GM19035 (cell line): ENCODE data around the gene YKT6.
A peak's percentile ranks its signal among the peaks of the same experiment; 100 is the strongest.
"Not testable (repeated sequence)": the region's sequence is repeated elsewhere in the genome, so short reads cannot be mapped to it uniquely, and the experiment has no call there.

Experiments used
- ATAC-seq: cut with Tn5 transposase; IDR thresholded peaks from one replicate; pipeline ENCODE4 v1.9.1; 2021; ENCODE audit not compliant: unreplicated experiment

Gene YKT6

DNA sequence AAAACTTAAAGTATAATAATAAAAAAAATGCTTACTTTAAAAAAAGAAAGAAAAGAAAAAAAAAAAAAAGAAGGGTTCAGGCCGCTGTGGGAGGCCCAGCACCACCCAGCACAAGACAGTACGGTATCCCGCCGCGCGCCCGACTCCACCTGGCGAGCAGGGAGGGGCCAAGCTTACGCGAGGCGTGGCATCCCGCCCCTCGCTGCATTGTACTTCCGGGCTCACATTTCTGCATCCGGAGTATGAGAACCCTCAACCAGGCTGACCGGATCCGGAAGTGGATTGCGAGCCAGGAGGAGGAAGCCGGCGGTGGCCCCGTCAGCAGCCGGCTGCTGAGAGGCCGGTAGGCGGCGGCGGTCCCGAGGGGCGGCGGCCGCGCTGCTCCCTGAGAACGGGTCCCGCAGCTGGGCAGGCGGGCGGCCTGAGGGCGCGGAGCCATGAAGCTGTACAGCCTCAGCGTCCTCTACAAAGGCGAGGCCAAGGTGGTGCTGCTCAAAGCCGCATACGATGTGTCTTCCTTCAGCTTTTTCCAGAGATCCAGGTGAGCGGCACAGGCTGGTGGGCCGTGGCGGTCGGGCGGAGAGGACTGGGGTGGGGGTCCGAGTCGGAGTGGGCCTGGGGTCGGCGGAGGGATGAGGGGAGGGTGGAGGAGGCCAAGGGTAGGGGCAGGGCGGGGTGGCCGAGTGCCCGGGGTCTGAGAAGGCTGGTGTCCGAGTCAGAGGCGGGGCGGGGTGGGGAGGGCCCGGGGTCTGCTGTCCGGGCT lies at the start of gene YKT6:
Gene YKT6, plus strand, starts transcription at position 280 of the 763 bp plus-strand sequence. Its CDS starts 158 bp downstream, at position 438.
- ATAC-seq = peak; percentile 99

DNA sequence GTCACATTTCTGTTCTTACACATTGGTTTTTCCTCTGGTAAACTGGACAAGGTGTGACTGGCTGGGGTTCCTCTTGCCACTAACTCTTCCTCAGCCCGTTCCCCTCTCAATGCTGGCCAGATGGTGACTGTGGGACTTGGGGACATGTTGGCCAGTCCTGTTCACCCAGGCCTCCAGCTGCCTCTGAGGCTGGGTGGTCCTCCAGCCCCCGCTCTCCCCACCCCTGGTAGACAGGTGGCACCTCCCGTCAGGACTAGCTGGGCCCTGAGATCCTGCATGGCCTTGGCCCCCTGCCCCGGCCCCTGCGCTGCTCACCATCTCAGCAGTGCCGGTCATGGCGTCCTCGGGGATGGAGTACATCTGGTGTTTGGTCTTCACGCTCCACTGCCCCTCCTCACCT lies 48.8 kb upstream of the YKT6 start:
- ATAC-seq = no peak

GRCh38 chr7:44152971-44153947 lies 47.5 kb upstream of the YKT6 start:
- no peak for ATAC-seq

DNA sequence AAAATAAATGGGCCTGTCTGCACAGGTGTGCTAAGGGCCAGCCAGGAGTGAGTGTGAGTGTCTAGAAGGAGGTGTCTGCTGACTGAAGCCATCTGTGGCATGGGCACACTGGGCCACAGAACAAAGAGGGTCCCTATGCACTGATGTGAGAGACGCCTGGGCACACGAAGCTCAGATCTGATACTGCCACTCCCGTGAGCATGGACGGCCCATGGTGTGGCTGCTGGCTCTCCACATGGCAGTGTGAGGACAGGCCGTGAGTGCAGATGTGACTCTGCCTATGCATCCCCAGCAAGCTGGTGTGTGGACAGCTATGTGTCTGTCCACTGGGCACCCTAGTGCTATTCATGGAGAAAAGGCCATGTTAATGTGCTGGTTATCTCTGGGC lies 46.8 kb upstream of the YKT6 start:
- no peak for ATAC-seq

GRCh38 chr7:44154703-44155102 lies 46.1 kb upstream of the YKT6 start:
- no peak for ATAC-seq

DNA sequence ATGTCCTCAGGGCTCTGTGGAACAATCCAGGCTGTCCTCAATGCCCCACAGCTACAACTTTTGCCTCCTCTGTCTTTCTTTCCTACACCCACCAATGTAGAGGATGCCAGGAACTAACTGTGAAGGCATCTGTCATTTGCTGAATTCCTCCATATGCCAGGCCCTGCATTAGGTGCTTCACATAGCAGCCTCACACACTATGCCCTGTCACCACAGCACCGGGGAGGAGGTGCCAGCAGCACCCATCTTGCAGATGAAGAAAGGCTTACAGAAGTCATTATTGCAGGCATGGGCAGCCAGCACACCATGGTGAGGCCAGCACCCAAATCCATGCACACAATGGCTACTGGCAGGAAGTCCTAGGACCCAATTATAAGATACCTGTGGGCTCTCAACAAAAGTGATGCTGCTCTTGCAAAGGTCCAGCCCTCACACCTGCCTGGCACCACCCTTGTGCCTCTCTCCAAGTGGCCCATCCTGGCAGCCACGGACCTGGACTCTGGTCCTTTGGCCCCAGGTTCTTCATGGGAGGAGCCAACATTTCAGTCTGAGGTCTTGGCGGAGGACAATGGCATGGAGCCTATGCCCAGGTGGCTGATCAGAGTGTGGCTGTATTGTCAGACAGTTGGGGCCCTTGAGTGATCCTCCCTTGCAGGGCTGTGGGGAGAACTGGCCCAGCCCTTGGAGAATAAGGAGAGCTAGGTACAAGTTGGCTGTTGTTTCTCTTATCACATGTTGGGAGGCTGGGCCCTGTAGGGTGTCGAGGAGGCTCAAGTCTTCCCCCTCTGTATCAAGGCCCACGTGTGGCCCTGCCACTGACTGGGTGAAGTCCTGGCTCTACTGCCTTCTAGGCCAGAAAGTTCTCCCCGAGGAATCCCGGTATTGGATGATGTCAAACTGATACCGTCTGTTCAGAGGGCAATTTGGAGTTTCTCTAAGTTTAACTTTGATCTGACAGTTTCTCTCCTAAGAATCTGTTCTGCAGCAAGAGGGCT lies 45.3 kb upstream of the YKT6 start:
- ATAC-seq = no peak

DNA sequence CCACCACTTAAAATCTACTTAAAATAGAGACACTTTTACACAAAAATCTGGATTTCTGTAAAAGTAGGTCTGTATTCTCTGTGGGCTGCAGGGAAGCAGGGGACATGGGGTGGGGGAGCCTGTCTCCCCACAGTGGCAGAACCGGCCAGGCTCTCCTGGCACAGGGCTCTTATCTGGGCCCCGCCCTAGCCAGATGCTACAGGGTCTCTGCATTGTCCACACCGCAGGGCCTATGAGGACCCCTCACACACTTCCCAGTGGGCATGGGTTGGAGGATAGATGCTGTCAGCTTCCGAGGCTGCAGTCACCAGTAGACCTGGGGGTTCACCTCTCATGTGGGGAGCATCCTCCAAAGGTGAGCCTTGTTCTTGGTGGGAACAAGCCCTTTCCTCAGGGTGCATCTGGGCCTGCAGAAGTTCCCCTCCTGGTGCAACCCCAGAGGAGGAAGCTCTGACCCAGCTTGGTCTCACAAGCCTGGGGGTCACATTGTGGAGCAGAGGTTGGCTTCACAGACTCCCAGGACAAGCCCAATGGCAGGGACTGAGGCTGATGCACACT lies 44.2 kb upstream of the YKT6 start:
- no peak for ATAC-seq

- no peak for ATAC-seq
Measured at GRCh38 chr7:44157116-44158080, 43.4 kb upstream of the YKT6 start.

- ATAC-seq = no peak
Measured at GRCh38 chr7:44158096-44158872, 42.5 kb upstream of the YKT6 start.

- no peak for ATAC-seq
Measured at GRCh38 chr7:44158873-44159631, 41.7 kb upstream of the YKT6 start.

DNA sequence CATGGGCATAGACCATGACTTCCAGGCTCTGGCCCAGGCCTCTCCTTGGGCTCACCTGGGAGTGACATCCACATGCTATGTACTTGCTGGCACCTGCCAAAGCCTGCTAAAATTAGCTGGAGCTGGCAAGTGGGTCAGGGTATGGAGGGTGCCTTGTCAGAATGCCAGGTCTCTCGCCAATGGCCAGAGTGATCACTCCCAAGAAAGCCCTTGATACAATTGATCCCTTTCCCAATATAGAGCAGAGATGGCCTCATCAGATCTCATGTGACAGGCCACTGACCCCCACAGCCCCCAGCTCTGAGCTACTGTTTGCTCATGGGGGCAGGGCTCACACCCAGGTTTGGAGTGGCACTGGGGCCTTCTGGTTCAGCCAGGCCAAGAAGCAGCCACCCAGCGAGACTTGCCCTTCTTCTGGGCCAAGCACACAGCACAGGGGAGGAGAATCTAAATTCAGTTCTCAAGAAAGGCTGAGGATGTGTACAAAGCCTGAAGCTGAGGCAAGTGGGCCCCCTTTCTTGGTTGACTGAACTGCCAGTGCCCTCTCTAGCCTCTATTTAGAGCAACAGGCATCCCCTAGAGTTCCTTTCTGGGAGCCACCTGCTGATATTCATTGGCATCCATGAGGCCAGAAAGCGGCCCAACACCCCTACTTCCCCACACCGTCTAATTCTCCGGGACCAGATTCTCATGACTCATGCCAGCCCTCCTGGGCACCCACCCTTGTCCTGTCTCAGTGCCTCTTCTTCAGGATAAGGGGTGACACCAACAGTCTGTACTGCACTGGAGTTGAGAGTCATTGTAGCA lies 40.8 kb upstream of the YKT6 start:
- ATAC-seq = no peak

- ATAC-seq = no peak
Measured at GRCh38 chr7:44161371-44161770, 39.4 kb upstream of the YKT6 start.

DNA sequence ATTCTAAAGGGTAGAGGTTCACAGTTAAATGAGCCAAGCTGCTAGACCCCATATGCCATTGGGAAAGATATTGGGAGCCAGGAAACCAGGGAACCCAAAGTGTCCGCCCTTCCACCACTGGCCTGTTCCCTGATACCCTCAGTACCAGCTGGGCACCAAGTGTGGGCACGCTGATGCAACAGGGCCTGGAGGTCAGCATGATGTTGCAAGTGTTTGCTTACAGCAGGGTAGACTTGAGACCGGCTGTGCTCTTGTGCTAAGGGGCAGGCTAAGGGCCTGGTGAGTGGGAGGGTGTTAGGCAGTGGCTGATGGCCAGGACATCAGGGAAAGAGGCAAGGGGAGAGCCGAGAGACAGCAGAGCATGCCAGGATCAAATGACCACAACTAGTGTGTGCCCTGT lies 38.6 kb upstream of the YKT6 start:
- no peak for ATAC-seq

- ATAC-seq = no peak
Measured at GRCh38 chr7:44162785-44163395, 37.9 kb upstream of the YKT6 start.

DNA sequence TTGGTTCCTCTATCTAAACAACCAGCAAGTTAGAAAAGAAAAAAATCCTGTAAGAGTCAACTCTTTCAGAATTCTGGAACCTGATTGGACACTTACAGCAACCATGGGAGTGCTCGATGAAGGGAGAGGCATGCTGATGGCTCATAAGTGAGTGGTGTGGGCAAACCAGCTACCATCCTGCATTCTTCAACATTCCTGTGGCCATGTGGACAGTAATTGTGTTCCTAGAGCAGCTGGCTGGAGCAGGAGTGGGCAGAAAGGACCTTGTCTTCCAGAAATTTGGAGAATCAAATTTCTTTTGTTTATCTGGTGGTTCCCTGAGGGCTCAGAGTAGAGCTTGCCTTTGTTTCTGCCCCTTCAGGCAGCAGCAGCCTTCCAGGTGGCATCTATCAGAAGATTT lies 37.2 kb upstream of the YKT6 start:
- no peak for ATAC-seq

GRCh38 chr7:44167920-44168319 lies 32.9 kb upstream of the YKT6 start:
- ATAC-seq = no peak

DNA sequence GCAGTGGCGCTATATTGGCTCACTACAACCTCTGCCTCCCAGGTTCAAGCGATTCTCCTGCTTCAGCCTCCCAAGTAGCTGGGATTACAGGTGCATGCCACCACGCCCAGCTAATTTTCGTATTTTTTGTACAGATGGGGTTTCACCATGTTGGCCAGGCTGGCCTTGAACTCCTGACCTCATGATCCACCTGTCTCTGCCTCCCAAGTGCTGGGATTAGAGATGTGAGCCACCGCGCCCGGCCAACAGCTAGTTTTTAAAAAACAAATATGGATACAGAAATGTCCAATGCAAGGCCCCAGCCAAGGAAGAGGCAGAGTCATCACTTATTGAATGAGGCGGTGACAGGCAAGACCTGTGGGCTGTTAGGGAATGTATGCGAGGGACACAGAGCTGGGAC lies 28.9 kb upstream of the YKT6 start:
- ATAC-seq = not testable (repeated sequence)
